HEK293 (cell line): Measurements from ENCODE around the gene HSD17B12.

ENCODE experiments used
- CTCF ChIA-PET: fragments of 350-600 bp; formaldehyde crosslinking; extraction: SDS; loops from one replicate; lab custom pipeline; 2021; ENCODE audit warnings: antibody characterized with exemption; lab: Yijun Ruan, JAX
- POLR2A ChIA-PET: fragments of 300-600 bp; formaldehyde crosslinking; extraction: SDS; loops from one replicate; lab custom pipeline; 2020; ENCODE audit warnings: antibody characterized with exemption, inconsistent platforms; lab: Yijun Ruan, JAX
- H3K27ac ChIP-seq: fragments of 200-500 bp; sonication (Bioruptor generic); 2 replicates; pipeline ENCODE4 v1.5.1; 2014; ENCODE audit warnings: low read depth, low read length, control low read depth, inconsistent platforms; ENCODE audit errors: extremely low read depth
- H3K36me3 ChIP-seq, 2 experiments: fragments of 200-500 bp in 1 of 2; sonication (Bioruptor generic) in 1 of 2; 1 replicate in 1 of 2; 2 replicates in 1 of 2; pipeline ENCODE4 v1.5.1; 2014 to 2017; ENCODE audit warnings: inconsistent platforms in 2 of 2, low read length in 2 of 2; ENCODE audit not compliant: control insufficient read depth in 2 of 2, insufficient read depth in 1 of 2
- H3K4me1 ChIP-seq: fragments of 200-500 bp; sonication (Bioruptor generic); 2 replicates; pipeline ENCODE4 v1.5.1; 2014; ENCODE audit warnings: mild to moderate bottlenecking, low read length, inconsistent platforms; ENCODE audit not compliant: control insufficient read depth, insufficient read depth
- H3K4me3 ChIP-seq: 2 replicates; pipeline ENCODE4 v1.5.1; 2011; ENCODE audit warnings: low read depth, mild to moderate bottlenecking, control low read depth, low read length, moderate library complexity
- H3K9me3 ChIP-seq: fragments of 200-500 bp; sonication (Bioruptor generic); 2 replicates; pipeline ENCODE4 v1.5.1; 2014; ENCODE audit warnings: low read depth, low read length, inconsistent platforms; ENCODE audit not compliant: control insufficient read depth, insufficient read depth
- HOXC10 ChIP-seq: sonication (generic); formaldehyde crosslinking; IDR thresholded peaks from 2 replicates; pipeline ENCODE4 v1.8.1; 2023; ENCODE audit warnings: mild to moderate bottlenecking, missing genetic modification reagents
- KLF17 ChIP-seq: fragments of 450-650 bp; formaldehyde crosslinking; IDR thresholded peaks from 2 replicates; pipeline ENCODE4 v1.5.1; 2016; ENCODE audit warnings: missing biosample characterization, missing genetic modification characterization
- KLF7 ChIP-seq: fragments of 450-650 bp; formaldehyde crosslinking; IDR thresholded peaks from 2 replicates; pipeline ENCODE4 v1.5.1; 2016; ENCODE audit warnings: missing biosample characterization, missing genetic modification characterization, borderline replicate concordance
- PATZ1 ChIP-seq: fragments of 450-650 bp; formaldehyde crosslinking; IDR thresholded peaks from 2 replicates; pipeline ENCODE4 v1.5.1; 2016; ENCODE audit warnings: missing biosample characterization, missing genetic modification characterization
- SALL2 ChIP-seq: fragments of 450-650 bp; formaldehyde crosslinking; IDR thresholded peaks from 2 replicates; pipeline ENCODE4 v1.5.0; 2017; ENCODE audit warnings: missing biosample characterization, mild to moderate bottlenecking, missing genetic modification characterization, borderline replicate concordance
- SCRT1 ChIP-seq: fragments of 450-650 bp; formaldehyde crosslinking; IDR thresholded peaks from 2 replicates; pipeline ENCODE4 v1.5.1; 2016; ENCODE audit warnings: missing biosample characterization, missing genetic modification characterization, borderline replicate concordance
- SP7 ChIP-seq: fragments of 450-650 bp; formaldehyde crosslinking; IDR thresholded peaks from 2 replicates; pipeline ENCODE4 v1.5.1; 2016; ENCODE audit warnings: missing biosample characterization, missing genetic modification characterization
- TRIM28 ChIP-seq: IDR thresholded peaks from 2 replicates; pipeline ENCODE4 v1.6.1; 2011; ENCODE audit warnings: low read length, control low read depth, borderline replicate concordance
- WT1 ChIP-seq: fragments of 450-650 bp; formaldehyde crosslinking; IDR thresholded peaks from 2 replicates; pipeline ENCODE4 v1.5.1; 2016; ENCODE audit warnings: missing biosample characterization, missing genetic modification characterization
- ZBTB1 ChIP-seq: fragments of 450-650 bp; formaldehyde crosslinking; IDR thresholded peaks from 2 replicates; pipeline ENCODE4 v1.5.1; 2016; ENCODE audit warnings: missing biosample characterization, missing genetic modification characterization
- ZNF16 ChIP-seq: fragments of 450-650 bp; formaldehyde crosslinking; IDR thresholded peaks from 2 replicates; pipeline ENCODE4 v1.5.1; 2016; ENCODE audit warnings: low read depth, missing biosample characterization, missing genetic modification characterization
- ZNF184 ChIP-seq: fragments of 450-650 bp; IDR thresholded peaks from 2 replicates; pipeline ENCODE4 v1.5.1; 2018; ENCODE audit warnings: missing biosample characterization, mild to moderate bottlenecking, missing genetic modification characterization
- ZNF24 ChIP-seq: fragments of 450-650 bp; formaldehyde crosslinking; IDR thresholded peaks from 2 replicates; pipeline ENCODE4 v1.5.1; 2016; ENCODE audit warnings: missing biosample characterization, missing genetic modification characterization
- ZNF274 ChIP-seq, 2 experiments: fragments of 200-500 bp in 1 of 2; fragments of 450-650 bp in 1 of 2; sonication (Bioruptor generic) in 1 of 2; formaldehyde crosslinking in 1 of 2; IDR thresholded peaks; 2 replicates each; pipeline versions ENCODE4 v1.5.1 to v1.6.1; 2014 to 2016; ENCODE audit warnings: borderline replicate concordance in 1 of 2, inconsistent platforms in 1 of 2, low read length in 1 of 2, missing biosample characterization in 1 of 2, missing genetic modification characterization in 1 of 2
- ZNF311 ChIP-seq: fragments of 450-650 bp; formaldehyde crosslinking; IDR thresholded peaks from 2 replicates; pipeline ENCODE4 v1.5.1; 2017; ENCODE audit warnings: missing biosample characterization, missing genetic modification characterization, borderline replicate concordance
- ZNF473 ChIP-seq: fragments of 450-650 bp; formaldehyde crosslinking; IDR thresholded peaks from 2 replicates; pipeline ENCODE4 v1.5.1; 2017; ENCODE audit warnings: missing biosample characterization, missing genetic modification characterization
- ZNF501 ChIP-seq: fragments of 450-650 bp; formaldehyde crosslinking; IDR thresholded peaks from 2 replicates; pipeline ENCODE4 v1.5.1; 2016; ENCODE audit warnings: missing biosample characterization, missing genetic modification characterization
- ZNF521 ChIP-seq: fragments of 450-650 bp; formaldehyde crosslinking; IDR thresholded peaks from 2 replicates; pipeline ENCODE4 v1.5.1; 2017; ENCODE audit warnings: missing biosample characterization, mild to moderate bottlenecking, missing genetic modification characterization
- ZNF621 ChIP-seq: fragments of 450-650 bp; formaldehyde crosslinking; IDR thresholded peaks from 2 replicates; pipeline ENCODE4 v1.5.1; 2017; ENCODE audit warnings: missing biosample characterization, missing genetic modification characterization
- ZNF843 ChIP-seq: fragments of 450-650 bp; formaldehyde crosslinking; IDR thresholded peaks from 2 replicates; pipeline ENCODE4 v1.5.1; 2016; ENCODE audit warnings: missing biosample characterization, missing genetic modification characterization
- TF ChIP-seq, protein P1 (sequence below): fragments of 450-650 bp; formaldehyde crosslinking; IDR thresholded peaks from 2 replicates; pipeline ENCODE4 v1.5.1; 2016; ENCODE audit warnings: missing biosample characterization, missing genetic modification characterization
- TF ChIP-seq, protein P2 (sequence below): fragments of 450-650 bp; formaldehyde crosslinking; IDR thresholded peaks from 2 replicates; pipeline ENCODE4 v1.5.1; 2016; ENCODE audit warnings: missing biosample characterization, missing genetic modification characterization, low read depth
- TF ChIP-seq, protein P3 (sequence below): fragments of 450-650 bp; formaldehyde crosslinking; IDR thresholded peaks from 2 replicates; pipeline ENCODE4 v1.5.1; 2016; ENCODE audit warnings: missing biosample characterization, missing genetic modification characterization, borderline replicate concordance

Gene HSD17B12

GRCh38 chr11:43738600-43739409, 58.3 kb downstream of the HSD17B12 start (continued):
- TF ChIP-seq, protein P1, sequence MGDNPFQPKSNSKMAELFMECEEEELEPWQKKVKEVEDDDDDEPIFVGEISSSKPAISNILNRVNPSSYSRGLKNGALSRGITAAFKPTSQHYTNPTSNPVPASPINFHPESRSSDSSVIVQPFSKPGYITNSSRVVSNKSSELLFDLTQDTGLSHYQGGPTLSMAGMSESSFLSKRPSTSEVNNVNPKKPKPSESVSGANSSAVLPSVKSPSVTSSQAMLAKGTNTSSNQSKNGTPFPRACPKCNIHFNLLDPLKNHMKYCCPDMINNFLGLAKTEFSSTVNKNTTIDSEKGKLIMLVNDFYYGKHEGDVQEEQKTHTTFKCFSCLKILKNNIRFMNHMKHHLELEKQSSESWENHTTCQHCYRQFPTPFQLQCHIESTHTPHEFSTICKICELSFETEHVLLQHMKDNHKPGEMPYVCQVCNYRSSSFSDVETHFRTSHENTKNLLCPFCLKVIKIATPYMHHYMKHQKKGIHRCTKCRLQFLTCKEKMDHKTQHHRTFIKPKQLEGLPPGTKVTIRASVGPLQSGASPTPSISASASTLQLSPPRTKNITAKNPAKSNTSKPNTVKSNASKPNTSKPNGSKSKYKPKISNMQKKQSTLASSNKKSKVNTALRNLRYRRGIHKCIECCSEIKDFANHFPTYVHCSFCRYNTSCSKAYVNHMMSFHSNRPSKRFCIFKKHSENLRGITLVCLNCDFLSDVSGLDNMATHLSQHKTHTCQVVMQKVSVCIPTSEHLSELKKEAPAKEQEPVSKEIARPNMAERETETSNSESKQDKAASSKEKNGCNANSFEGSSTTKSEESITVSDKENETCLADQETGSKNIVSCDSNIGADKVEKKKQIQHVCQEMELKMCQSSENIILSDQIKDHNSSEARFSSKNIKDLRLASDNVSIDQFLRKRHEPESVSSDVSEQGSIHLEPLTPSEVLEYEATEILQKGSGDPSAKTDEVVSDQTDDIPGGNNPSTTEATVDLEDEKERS, result no peak
- no peak for TF ChIP-seq ZNF16
- no peak for TF ChIP-seq SCRT1
- TF ChIP-seq SALL2, result no peak
- peak; percentile 89 for TF ChIP-seq TRIM28
- TF ChIP-seq ZNF843 (tag by site-specific recombination), result 0 out of 2 replicates have a peak, but pooled peaks have one; percentile 25
- no peak for TF ChIP-seq ZBTB1
- no peak for TF ChIP-seq ZNF274 (IDR thresholded peaks at IDR 0.05; ENCODE audit: low read length)
- no peak for TF ChIP-seq ZNF274 (tag by site-specific recombination; IDR thresholded peaks at IDR 0.05; ENCODE audit: borderline replicate concordance)
- no peak for TF ChIP-seq PATZ1 (tag by site-specific recombination)
- 0 out of 2 replicates have a peak, but pooled peaks have one; percentile 16 for TF ChIP-seq SP7 (tag by site-specific recombination)
- TF ChIP-seq ZNF521 (tag by site-specific recombination), result no peak
- TF ChIP-seq, protein P2, sequence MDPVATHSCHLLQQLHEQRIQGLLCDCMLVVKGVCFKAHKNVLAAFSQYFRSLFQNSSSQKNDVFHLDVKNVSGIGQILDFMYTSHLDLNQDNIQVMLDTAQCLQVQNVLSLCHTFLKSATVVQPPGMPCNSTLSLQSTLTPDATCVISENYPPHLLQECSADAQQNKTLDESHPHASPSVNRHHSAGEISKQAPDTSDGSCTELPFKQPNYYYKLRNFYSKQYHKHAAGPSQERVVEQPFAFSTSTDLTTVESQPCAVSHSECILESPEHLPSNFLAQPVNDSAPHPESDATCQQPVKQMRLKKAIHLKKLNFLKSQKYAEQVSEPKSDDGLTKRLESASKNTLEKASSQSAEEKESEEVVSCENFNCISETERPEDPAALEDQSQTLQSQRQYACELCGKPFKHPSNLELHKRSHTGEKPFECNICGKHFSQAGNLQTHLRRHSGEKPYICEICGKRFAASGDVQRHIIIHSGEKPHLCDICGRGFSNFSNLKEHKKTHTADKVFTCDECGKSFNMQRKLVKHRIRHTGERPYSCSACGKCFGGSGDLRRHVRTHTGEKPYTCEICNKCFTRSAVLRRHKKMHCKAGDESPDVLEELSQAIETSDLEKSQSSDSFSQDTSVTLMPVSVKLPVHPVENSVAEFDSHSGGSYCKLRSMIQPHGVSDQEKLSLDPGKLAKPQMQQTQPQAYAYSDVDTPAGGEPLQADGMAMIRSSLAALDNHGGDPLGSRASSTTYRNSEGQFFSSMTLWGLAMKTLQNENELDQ (tag by site-specific recombination), result no peak
- no peak for TF ChIP-seq KLF7 (tag by site-specific recombination)
- no peak for TF ChIP-seq HOXC10 (CRISPR knock-in tag)
- TF ChIP-seq ZNF501, result no peak

DNA sequence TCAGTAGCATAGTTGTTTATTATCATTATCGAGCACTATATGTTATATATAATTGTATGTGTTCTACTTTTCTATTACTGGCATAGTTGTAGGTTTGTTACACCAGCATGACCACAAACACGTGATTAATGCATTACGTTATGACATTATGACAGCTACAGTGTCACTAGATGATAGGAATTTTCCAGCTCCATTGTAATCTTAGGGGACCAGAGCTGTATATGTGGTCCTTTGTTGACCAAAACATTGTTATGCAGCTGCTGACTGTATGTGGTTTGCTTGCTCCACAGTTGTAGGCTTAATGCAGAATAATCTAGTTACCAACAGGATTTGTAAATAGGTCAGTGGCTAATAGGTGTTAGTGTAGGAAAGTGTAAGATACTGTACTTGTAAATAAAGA, 66.1 kb downstream of the HSD17B12 start:
- Histone ChIP-seq H3K4me3 (no peak overlapping the region), H3K4me1 (no peaks in the 10 kb centered on the region), H3K36me3 (peaks cover 0 to 11% of the 10 kb centered on the region in 2 experiments; a peak in 1 of 3 replicates), H3K27ac (no peak overlapping the region), H3K9me3 (no peaks in the 10 kb centered on the region)
- ChIA-PET CTCF (interaction anchor here (0.8 to 1.3 kb wide), 2 partner anchors 60 to 79 kb away, joined by 3 to 4 read pairs; no protein-coding TSS in a partner anchor), POLR2A (no interaction called here)
- TF ChIP-seq ZNF473 (tag by site-specific recombination) (no peak), ZNF621 (tag by site-specific recombination) (no peak), ZNF184 (tag by site-specific recombination) (no peak), ZNF311 (no peak), KLF17 (tag by site-specific recombination) (no peak), WT1 (tag by site-specific recombination) (no peak), ZNF24 (tag by site-specific recombination) (no peak)
- TF ChIP-seq, protein P3, sequence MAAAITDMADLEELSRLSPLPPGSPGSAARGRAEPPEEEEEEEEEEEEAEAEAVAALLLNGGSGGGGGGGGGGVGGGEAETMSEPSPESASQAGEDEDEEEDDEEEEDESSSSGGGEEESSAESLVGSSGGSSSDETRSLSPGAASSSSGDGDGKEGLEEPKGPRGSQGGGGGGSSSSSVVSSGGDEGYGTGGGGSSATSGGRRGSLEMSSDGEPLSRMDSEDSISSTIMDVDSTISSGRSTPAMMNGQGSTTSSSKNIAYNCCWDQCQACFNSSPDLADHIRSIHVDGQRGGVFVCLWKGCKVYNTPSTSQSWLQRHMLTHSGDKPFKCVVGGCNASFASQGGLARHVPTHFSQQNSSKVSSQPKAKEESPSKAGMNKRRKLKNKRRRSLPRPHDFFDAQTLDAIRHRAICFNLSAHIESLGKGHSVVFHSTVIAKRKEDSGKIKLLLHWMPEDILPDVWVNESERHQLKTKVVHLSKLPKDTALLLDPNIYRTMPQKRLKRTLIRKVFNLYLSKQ (tag by site-specific recombination), result no peak
